H1 (cell line): ENCODE results near the gene SLC1A7. TPM values are rescaled to one million over a fixed set of nuclear protein-coding genes. Genes with fewer than 3 reads are reported as not detected.

Source experiments
- BCL11A ChIP-seq, 2 experiments: IDR thresholded peaks; one replicate each; pipeline ENCODE4 v1.6.1; 2011; ENCODE audit warnings: low read depth in 2 of 2, low read length in 2 of 2, mild to moderate bottlenecking in 2 of 2
- CTBP2 ChIP-seq: IDR thresholded peaks from 2 replicates; pipeline ENCODE4 v1.7.0; 2011; ENCODE audit warnings: borderline replicate concordance, mild to moderate bottlenecking, moderate library complexity, mixed read lengths, low read length; ENCODE audit not compliant: insufficient read depth, insufficient read length
- GABPA ChIP-seq: IDR thresholded peaks from 2 replicates; pipeline ENCODE4 v1.6.1; 2011; ENCODE audit warnings: mild to moderate bottlenecking, low read length, moderate library complexity, borderline replicate concordance; ENCODE audit not compliant: insufficient read depth
- HDAC6 ChIP-seq: IDR thresholded peaks from one replicate; pipeline ENCODE4 v1.7.1; 2012; ENCODE audit warnings: low read depth, mild to moderate bottlenecking, inconsistent platforms, low read length, moderate library complexity
- JUND ChIP-seq: IDR thresholded peaks from 2 replicates; pipeline ENCODE4 v1.6.1; 2011; ENCODE audit warnings: mild to moderate bottlenecking, improper control_type of control experiment, low read length
- RBBP5 ChIP-seq: IDR thresholded peaks from 2 replicates; pipeline ENCODE4 v1.7.1; 2012; ENCODE audit warnings: low read depth, mild to moderate bottlenecking, inconsistent platforms, low read length, moderate library complexity, borderline replicate concordance
- SP1 ChIP-seq: IDR thresholded peaks from 2 replicates; pipeline ENCODE4 v1.6.1; 2011; ENCODE audit warnings: low read depth, low read length
- polyA plus RNA-seq, 7 experiments: library from polyadenylated mRNA; depleted of rRNA in 3 of 7; stranded (reverse) in 5 of 7; unstranded in 2 of 7; fragments of >200 nt in 5 of 7; fragments of 200-250 nt in 2 of 7; gene quantifications; 1 replicate in 5 of 7; 2 replicates in 1 of 7; 4 replicates in 1 of 7; pipeline versions ENCODE4 v1.2.1 to v1.2.3, GENCODE V29; 2011 to 2013; ENCODE audit warnings: missing spikeins in 2 of 7, mixed read lengths in 2 of 7
- total RNA-seq: library from RNA; stranded (reverse); fragmentation: NEBNext Ultra II Directional; extraction: Animal tissue kit (Norgen Biotek cat#: 25700); gene quantifications from 2 replicates; pipeline ENCODE4 v1.2.1, GENCODE V29; 2021

The SLC1A7 gene
- total and polyA plus RNA-seq, 2 of the 8 experiments (the other 6 are each of a cell fraction or from before 2014, with no cell fraction given), result not detected

GRCh38 chr1:53145942-53146708 is 3.7 kb upstream of the SLC1A7 start (continued):
- TF ChIP-seq CTBP2 (no peak), HDAC6 (no peak), GABPA (no peak), JUND (no peak), BCL11A (IDR thresholded peaks at IDR 0.05; ENCODE audit: low read depth in 2 of 2, low read length in 2 of 2) (no peak), RBBP5 (no peak), SP1 (no peak)
